BJ (cell line): ENCODE measurements around the gene CAMSAP2. TPM values are rescaled to one million over a fixed set of nuclear protein-coding genes. Genes with fewer than 3 reads are reported as not detected.

Experiments
- CTCF ChIA-PET: fragments of 350-600 bp; formaldehyde crosslinking; extraction: SDS; loops from one replicate; lab custom pipeline; 2021; ENCODE audit warnings: antibody characterized with exemption, inconsistent platforms; lab: Yijun Ruan, JAX
- POLR2A ChIA-PET: fragments of 300-600 bp; sonication (Branson Sonifier 250); formaldehyde crosslinking; extraction: SDS; loops from one replicate; lab custom pipeline; 2021; ENCODE audit warnings: antibody characterized with exemption; lab: Charles Lee
- DNase-seq: peaks from one replicate; pipeline ENCODE4 v3.0.0-alpha.2; 2011; ENCODE audit warnings: low read depth
- H3K27me3 ChIP-seq: 2 replicates; pipeline ENCODE4 v1.6.0; 2011; ENCODE audit warnings: low read length; ENCODE audit not compliant: control insufficient read depth, insufficient read depth
- H3K36me3 ChIP-seq: 2 replicates; pipeline ENCODE4 v1.5.1; 2011; ENCODE audit warnings: low read length; ENCODE audit not compliant: control insufficient read depth, insufficient read depth
- H3K4me3 ChIP-seq: 2 replicates; pipeline ENCODE4 v1.5.1; 2011; ENCODE audit warnings: low read depth, mild to moderate bottlenecking, control low read depth, low read length
- polyA plus RNA-seq: library from polyadenylated mRNA; depleted of rRNA; stranded (reverse); fragments of >200 nt; gene quantifications from 2 replicates; pipeline ENCODE4 v1.2.3, GENCODE V29; 2011
- TF ChIP-seq, protein P1 (sequence below): IDR thresholded peaks from 2 replicates; pipeline ENCODE4 v1.5.1; 2011; ENCODE audit warnings: low read depth, mild to moderate bottlenecking, control low read depth, inconsistent platforms, low read length, moderate library complexity; ENCODE audit not compliant: insufficient read depth

The CAMSAP2 gene
- polyA plus RNA-seq, 1 experiment = 7.5 TPM

DNA sequence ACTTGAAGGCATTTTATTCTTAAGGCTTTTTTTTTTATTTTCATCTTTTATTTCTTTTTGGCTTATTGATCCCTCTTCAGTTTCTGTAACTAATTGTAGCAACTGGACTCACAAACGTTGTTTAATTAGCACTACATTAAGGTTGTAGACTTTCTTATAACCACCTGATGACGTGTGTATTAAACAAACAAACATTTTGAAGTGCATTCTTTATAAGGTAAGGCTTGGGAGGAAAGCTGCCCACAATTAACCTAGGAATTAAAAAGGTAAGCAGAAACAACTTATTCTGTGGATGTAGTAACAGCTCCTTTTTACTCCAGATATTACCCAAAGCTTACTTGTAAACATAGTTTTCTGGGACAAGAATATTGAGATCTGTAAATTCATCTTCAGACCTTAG lies 55.0 kb downstream of the CAMSAP2 start:
- no peak for DNase-seq
- CTCF ChIA-PET = interaction anchor here (0.8 to 1.4 kb wide), 2 partner anchors 10 to 171 kb away, joined by 4 to 7 read pairs; no protein-coding TSS in a partner anchor
- Histone ChIP-seq H3K36me3 (no peaks in the 10 kb centered on the region), H3K27me3 (no peaks in the 10 kb centered on the region), H3K4me3 (no peak overlapping the region)
- POLR2A ChIA-PET = no interaction called here
- TF ChIP-seq, protein P1, sequence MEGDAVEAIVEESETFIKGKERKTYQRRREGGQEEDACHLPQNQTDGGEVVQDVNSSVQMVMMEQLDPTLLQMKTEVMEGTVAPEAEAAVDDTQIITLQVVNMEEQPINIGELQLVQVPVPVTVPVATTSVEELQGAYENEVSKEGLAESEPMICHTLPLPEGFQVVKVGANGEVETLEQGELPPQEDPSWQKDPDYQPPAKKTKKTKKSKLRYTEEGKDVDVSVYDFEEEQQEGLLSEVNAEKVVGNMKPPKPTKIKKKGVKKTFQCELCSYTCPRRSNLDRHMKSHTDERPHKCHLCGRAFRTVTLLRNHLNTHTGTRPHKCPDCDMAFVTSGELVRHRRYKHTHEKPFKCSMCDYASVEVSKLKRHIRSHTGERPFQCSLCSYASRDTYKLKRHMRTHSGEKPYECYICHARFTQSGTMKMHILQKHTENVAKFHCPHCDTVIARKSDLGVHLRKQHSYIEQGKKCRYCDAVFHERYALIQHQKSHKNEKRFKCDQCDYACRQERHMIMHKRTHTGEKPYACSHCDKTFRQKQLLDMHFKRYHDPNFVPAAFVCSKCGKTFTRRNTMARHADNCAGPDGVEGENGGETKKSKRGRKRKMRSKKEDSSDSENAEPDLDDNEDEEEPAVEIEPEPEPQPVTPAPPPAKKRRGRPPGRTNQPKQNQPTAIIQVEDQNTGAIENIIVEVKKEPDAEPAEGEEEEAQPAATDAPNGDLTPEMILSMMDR = no peak

DNA sequence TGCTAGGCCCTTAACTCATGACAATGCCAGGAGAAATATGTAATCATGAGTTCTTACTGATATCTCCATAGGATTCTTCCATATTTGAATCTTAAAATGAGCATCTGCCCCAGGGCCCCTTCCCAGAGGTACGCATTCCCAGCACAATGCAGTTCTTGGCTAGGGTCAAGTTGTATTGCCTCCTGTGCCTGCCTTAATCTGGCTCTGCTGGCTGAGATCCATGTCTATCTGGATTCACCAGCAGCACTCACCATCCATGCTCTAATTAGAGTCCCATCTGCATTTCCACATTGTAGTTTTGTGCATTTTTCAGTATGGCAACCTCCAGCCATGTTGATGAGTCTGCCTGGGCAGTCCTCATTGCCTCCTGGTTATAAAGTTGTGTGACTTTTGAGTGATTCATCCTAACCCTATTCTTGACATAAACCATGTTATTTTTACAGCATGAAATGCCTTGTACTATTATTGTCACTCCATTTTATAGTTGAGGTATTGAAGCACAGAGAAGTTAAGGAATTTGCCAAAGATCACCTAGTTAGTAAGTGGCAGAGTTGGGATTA lies 55.9 kb downstream of the CAMSAP2 start:
- H3K4me3 ChIP-seq = no peak overlapping the region
- H3K27me3 ChIP-seq = no peaks in the 10 kb centered on the region
- no peaks in the 10 kb centered on the region for H3K36me3 ChIP-seq
- ChIA-PET POLR2A (no interaction called here), CTCF (interaction anchor here (0.8 to 1.4 kb wide), 2 partner anchors 9 to 172 kb away, joined by 4 to 7 read pairs; no protein-coding TSS in a partner anchor)
- no peak for DNase-seq
- TF ChIP-seq, protein P1 = no peak

DNA sequence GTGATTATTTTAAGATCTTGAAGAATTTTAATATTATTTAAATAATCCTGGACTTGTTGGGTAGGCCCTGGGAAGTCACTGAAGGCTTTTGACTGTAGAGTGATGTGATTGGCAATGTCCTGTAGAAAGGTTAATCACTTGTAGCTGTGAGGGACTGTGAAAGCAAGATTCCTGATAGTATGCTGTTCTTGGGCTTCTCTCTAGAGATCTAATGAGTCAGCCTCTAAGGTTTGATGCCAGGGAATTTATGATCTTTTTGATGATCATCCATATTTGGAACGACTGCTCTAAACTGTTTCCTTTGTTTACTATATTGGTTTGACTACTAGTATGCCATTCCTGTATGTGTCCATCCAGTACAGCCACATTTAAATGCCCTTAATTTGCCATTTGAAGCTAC lies 56.5 kb downstream of the CAMSAP2 start:
- POLR2A ChIA-PET = no interaction called here

DNA sequence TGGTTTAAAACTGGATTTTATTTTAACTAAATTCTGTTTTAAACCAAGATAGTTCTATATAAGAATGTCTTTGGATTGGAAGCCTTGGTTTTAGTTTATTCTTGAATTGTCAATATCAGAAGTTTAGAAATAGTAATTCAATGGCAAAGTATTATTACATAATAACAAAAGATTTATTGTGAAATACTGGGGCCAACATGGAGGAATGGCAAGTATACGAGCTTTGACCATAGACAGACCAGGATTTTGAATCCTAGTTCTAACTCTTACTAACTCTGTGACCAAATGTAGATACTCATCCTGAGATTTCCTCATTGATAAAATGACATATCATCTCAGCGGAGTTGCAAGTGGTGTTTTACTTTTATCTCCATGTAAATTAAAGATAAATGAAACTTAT lies 63.3 kb downstream of the CAMSAP2 start:
- POLR2A ChIA-PET = no interaction called here
- DNase-seq = no peak
- no peak overlapping the region for H3K4me3 ChIP-seq
- TF ChIP-seq, protein P1 = no peak
- H3K36me3 ChIP-seq = no peaks in the 10 kb centered on the region
- H3K27me3 ChIP-seq = no peaks in the 10 kb centered on the region
- CTCF ChIA-PET = interaction anchor here (0.6 to 1.9 kb wide), 13 partner anchors 10 to 184 kb away, joined by 3 to 16 read pairs (median 3); partner anchors contain the start of genes DDX59 and KIF14

More for the DNA sequence above, 56.5 kb downstream of the CAMSAP2 start:
- CTCF ChIA-PET = interaction anchor here (0.8 kb wide), 1 partner anchor 173 kb away, joined by 4 read pairs; no protein-coding TSS in a partner anchor
- no peak overlapping the region for H3K4me3 ChIP-seq
- H3K36me3 ChIP-seq = no peaks in the 10 kb centered on the region
- TF ChIP-seq, protein P1 = no peak
- no peaks in the 10 kb centered on the region for H3K27me3 ChIP-seq
- peak; percentile 35 for DNase-seq

DNA sequence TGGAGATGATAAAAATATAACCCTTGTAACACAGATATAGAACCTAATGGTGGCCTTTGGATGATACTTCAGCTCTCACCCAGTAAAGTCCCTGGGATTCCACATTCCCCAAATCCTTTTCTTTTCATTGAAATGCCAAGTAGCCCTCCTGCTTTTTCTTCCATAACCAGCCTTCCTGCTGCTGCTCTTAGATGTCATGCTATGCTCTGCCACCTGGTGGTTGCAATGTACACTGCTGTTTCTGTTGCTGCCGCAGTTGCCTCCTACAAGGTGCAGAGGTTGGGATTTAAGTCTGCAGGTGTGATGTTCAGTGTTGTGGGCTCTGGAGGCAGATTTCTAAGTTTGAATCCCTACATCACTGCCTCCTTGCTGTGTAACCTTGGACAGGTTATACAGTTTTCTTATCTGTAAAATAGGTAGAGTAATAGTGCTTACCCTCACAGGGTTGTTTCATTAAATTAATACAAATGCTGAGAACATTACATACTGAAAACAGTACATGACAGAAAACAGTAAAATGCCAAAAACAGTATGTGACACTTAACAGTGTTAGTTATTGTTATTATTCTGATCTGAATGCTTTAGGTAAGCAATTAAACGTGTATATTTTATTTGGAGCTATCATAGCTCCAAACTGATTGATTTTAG lies 64.3 kb downstream of the CAMSAP2 start:
- POLR2A ChIA-PET = no interaction called here
- H3K4me3 ChIP-seq = no peak overlapping the region

More for the DNA sequence above, 64.3 kb downstream of the CAMSAP2 start:
- no peak for DNase-seq
- TF ChIP-seq, protein P1 = peak; percentile 95
- no peaks in the 10 kb centered on the region for H3K36me3 ChIP-seq
- CTCF ChIA-PET = interaction anchor here (0.6 to 1.9 kb wide), 22 partner anchors 9 to 380 kb away, joined by 3 to 16 read pairs (median 4); partner anchors contain the start of gene DDX59
- H3K27me3 ChIP-seq = no peaks in the 10 kb centered on the region
